HT-29 (cell line): ENCODE results near the gene KIAA1549. TPM values are rescaled to one million over a fixed set of nuclear protein-coding genes. Genes with fewer than 3 reads are reported as not detected.
"Not testable (repeated sequence)": the region's sequence is repeated elsewhere in the genome, so short reads cannot be mapped to it uniquely, and the experiment has no call there.

Experiments used
- DNase-seq: peaks from one replicate; pipeline ENCODE4 v3.0.0-alpha.2; 2015; ENCODE audit warnings: low spot score
- total RNA-seq: library from RNA; depleted of rRNA; stranded (reverse); fragments of >200 nt; shearing (Covaris generic); gene quantifications from 2 replicates; pipeline ENCODE4 v1.2.3, GENCODE V29; 2014; rRNA removed

The KIAA1549 gene
- total RNA-seq: 0.26 and 0.38 TPM in 2 replicates

DNA sequence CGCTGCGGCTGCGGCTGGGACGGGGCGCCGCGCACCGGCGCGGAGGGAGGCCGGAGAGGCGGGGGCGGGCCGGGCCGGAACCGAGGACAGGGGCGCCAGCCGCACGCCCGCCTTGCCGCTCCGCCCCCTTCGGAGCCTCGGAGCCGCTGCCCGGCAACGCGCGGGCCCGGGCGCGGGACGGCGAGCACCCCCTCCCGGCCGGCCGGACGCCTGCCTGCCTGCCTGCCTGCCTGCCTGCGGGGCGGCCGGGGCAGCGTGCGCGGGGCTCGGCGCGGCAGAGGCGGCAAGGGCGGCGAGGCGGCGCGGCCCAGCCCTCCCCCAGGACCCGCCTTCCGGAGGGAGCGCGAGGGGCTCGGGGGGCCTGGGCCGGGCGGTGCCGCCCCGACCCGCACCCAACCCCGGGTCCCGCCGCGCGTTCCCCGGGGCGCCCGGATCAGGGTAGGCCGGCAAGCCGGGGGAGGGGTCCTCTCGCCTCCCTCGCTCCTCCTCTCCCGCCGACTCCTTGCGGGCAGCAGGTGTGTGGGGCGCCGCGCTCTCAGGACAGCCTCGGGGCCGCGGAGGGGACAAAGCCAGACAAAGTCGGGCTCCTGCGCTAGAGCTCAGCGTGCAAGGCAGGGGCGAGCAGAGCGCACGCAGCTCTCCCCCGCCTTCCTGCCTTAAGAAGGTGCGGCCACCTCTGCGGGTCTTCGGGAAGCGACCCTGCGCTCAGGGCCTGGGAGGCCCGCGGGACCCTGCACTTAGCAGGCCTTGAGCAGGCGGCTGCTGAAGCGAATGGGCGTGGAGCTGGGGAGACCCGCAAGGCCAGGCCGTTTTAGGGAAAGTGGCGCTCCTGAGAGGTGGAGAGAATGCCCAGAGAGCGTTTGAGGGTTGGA lies at the start of gene KIAA1549:
Gene KIAA1549, minus strand, starts transcription at position 58 of the 872 bp plus-strand sequence. CDS start 120 bp downstream, outside the sequence.
- peak; percentile 46 for DNase-seq

DNA sequence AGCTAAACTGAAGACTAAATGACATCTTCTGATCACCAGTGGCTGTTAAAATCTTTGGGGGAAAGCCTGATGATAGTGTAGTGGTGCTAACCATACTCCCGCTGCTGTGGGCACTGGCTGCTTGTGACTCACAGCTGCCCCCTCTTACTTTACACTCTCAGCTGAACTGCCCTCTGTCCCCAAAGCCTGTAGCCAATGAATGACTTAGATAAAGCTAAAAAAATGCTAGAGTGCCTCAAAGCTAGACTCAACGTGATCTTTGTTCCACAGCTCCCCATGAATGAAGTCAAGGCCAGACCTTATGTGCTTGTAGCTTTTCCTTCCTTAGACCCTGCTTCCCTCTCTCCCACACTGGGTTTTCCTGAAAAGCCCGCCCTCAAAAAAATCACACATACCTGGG lies 48.2 kb upstream of the KIAA1549 start:
- no peak for DNase-seq

- DNase-seq: no peak
Observed at GRCh38 chr7:139026551-139026950, 45.4 kb upstream of the KIAA1549 start.

DNA sequence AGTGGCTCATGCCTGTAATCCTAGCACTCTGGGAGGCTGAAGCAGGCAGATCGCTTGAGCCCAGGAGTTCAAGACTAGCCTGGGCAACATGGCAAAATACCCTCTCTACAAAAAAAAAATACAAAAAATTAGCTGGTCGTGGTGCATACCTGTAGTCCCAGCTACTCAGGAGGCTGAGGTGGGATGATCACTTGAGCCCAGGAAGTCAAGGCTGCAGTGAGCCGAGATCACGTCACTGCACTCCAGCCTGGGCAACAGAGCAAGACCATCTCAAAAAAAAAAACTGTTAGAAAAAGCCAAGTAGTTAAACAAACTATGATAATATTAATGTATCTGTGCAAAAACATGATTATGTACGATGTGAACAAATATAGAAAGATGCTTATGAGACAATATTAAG lies 44.7 kb upstream of the KIAA1549 start:
- DNase-seq: not testable (repeated sequence)

DNA sequence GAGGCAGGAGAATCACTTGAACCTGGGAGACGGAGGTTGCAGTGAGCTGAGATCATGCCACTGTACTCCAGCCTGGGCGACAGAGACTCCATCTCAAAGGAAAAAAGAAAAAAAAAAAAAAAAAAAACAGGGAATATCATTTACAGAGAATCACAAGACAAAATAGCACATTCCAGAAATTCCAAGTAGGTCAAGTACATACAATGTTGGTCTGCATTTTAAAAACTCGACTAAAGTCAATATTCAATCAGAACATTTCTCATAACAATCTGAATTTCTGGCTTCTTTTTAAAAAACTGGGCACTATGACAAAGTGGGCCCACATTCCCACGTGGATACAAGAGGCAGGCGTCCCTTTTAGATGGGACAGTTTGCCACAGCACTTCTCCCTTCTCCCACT lies 41.9 kb upstream of the KIAA1549 start:
- DNase-seq: no peak

- no peak for DNase-seq
Observed at GRCh38 chr7:139022286-139022685, 41.1 kb upstream of the KIAA1549 start.

DNA sequence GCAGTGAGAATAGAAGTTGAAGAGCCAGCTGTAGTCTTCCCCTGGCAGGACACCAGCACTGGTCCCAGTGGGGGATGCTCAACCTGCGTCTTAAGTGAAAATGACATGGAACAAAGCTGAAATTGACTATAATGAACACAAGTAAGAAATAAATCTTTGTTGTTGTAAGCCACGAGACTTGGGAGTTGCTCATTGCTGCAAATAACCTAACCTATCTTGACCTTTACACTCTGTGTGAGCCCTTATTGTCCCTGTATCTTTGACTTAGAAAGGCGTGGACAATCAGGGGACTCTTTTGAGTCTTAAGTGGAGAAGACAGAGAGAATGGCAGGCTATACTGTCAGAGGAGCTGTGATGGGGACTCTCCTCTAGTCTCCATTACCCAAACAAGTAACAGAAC lies 37.7 kb upstream of the KIAA1549 start:
- no peak for DNase-seq

DNA sequence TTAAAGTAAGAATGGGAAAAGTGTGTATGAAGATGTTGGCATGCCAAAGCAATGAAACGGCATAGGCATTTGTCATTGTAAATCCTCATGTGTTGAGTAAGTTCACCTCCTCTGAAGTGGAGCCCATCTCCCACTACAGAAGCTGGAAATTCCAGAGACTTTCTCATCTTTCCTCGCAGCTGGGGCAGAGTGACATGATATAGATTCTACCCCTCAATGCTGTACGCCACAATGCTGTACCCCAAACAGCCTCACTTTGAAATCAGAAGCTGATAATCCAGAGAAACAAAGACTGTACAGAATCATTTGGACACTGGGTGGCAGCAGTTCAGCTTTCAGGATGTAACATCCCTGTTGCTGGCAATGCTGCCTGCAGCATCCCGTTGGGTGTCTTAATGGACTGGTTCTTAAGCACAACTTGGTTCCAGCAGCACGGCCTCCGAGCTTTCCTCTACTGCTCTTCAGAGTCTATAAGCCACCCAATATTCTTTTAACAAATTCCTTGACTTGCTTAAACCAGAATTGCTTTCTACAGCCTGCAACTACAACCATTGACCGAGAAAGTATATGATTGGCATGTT lies 35.8 kb upstream of the KIAA1549 start:
- peak; percentile 87 for DNase-seq

DNA sequence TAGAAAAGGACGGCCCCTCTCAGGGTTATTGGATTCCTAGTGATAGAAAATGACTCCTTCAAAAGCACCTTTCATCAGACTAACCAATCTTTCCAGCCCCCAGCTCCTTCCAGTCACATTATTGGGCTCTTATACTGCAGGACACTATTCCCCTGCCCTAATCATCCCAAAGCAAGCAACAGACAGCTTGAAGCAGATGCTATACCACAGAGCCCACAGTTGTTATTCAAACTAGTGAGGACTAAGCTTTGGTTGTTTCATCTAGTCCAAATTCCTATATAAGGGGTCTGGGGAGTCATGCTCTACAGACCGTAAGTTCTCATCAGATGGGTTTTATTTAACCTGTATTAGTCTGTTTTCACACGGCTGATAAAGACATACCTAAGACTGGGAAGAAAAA lies 30.2 kb upstream of the KIAA1549 start:
- DNase-seq: no peak

DNA sequence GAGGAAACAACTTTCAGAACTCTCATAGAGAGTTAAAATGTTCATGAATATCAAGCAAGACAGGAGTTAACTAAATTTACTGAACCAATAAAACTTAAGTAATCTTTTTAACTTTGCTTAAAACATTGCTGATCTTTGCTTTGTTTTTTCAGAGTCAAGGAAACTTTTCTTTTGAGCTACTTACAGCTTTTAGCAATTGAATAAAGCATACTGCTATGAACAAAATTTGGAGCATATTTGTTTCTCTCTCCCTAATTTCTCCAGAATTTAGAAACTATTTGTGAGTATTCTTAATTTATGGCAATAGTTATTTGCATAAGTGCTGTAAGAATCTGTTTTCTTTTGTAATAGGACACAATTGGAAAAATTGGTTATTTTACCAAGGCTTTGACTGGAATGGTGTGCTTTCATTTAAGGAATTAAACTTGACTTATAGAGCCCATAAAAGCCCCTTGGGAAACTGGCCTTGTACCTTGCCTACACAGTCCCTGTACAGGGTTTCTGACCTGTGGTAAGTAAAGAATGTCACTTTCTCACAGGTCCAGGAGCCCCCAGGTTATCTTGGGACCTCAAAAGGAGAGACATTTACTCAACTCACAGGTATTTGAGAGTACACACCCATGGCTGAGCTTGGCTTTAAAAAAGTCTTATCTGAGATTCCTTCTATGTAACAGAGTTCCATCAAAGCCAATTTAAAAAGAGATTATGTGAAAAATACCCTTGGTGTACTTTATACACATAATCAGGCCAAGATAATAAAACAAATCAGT lies 23.3 kb upstream of the KIAA1549 start:
- DNase-seq: no peak

- DNase-seq: no peak
Observed at GRCh38 chr7:138999414-138999813, 18.2 kb upstream of the KIAA1549 start.

DNA sequence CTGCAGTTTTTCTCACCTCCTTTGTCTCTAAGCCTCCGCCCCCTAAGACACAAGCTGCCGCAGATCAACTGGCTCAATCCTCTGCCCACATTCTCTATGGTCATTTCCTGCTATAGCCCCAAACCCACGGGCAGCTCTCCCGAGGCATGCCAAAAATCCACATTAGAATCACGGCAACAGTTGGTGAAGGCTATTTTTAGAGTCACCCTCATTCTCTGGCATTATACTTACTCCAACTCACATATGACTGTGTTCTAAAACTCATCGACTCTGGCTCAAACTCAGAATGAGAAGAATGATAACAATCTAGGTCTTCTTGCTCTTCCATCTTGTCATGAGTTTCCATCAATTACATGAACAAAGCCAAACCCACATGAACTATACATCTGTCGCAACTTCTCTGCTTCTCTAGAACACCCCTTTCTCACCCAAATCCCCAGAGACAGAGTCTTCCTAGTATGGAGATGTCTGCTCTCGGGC lies 10.9 kb upstream of the KIAA1549 start:
- DNase-seq: no peak

GRCh38 chr7:138987686-138988085 lies 6.5 kb upstream of the KIAA1549 start:
- DNase-seq: no peak

- no peak for DNase-seq
Observed at GRCh38 chr7:138982204-138982623, 1.0 kb upstream of the KIAA1549 start.

DNA sequence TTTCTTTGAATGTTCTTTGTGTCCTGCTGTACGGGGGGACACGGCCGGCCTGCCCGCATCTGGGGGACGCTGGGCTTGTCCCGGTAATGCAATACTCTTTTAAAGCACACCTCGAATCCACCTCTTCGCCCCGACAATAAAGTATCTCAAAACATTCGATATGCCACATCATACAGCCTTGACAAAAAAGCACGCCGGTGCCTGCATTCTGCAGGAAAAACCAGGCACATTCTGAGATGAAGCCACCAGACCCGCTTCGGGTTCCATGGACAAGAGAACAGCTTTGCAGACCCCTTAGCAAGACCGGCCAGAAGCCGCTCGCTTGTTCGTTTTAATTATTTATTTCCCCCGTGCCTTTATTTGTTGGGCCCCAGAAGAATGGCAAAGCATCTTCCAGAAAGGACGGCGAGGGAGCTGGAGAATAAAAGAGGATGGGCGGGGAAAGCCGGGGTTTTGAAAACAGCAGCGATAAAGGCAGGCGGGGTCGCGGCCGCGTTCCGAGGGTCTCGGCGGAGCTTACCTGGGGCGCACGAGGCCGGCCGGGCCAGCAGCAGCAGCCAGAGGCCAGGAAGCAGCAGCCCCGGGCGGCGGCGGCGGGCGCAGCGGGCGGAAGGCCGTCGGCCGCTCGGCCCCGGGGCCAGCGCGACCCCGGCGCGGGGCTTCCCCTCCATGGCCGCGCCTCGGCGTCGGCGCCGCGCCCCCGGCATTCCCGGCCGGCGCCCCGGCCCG lies 462 bp downstream of the KIAA1549 start:
- peak; percentile 7 for DNase-seq

GRCh38 chr7:138979988-138980562 lies 1.1 kb downstream of the KIAA1549 start:
- DNase-seq: no peak

DNA sequence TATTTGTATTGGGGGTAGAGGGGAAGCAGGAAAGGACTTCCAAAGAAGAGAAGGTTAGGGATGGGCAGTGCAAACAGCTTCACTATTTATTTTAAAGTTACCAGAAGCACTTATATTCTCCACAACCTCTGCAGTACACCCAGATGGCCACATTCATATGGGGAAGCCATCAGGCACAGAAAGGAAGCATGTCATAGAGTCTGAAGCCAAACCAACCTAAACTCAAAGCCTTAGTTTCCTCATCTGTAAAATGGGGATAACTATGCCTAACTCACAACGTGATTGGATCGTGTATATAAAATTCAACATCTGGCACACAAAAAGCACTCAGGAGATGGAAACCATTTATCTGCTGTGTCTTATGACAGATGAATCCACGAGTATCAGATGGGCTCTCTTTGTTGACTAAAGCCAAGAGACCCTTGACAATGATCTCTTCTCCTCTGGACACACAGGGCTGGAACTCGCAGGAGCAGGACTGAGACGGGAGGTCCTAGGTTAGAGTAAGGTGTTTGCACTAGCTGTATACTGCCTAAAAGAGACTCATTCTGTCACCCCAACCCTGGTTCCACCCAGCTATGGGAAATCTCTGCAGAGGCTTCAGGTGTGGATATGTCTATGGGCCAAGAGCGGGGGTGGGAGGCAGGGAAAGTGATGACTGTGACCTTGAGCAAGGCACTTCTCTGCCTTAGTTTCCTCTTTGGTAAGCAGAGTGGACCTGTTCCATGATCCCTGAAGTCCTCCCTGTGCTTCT lies 1.8 kb downstream of the KIAA1549 start:
- DNase-seq: peak; percentile 28

DNA sequence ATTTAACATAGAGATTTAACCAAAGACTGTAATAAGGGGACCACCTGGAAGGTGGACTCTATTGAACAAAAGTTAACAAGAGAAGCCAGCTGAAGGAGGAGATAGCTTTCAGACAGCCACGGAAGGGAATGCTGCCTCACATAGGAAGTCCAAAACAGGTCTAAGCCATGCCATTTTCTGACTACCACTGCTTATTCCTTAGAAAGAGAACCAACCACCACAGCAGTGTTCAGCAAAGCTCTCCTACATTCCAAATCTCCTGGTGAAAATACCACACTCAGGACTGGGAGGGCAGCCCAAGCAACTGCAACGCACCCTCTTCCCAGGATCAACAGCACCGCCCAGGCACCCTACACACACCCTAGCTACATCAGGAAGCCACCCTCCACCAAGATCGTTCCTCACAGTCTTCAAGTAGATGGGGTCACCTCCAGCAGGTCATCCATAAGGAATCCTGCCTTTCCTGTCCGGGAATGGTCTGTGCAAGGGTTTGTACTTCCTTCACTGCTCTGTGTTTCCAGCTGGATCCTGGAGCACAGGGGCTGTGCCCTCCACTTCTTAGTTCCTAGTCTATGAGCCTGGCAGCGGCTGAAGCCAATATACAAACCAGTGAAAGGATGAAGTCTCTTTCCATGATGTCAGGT lies 2.5 kb downstream of the KIAA1549 start:
- peak; percentile 12 for DNase-seq

DNA sequence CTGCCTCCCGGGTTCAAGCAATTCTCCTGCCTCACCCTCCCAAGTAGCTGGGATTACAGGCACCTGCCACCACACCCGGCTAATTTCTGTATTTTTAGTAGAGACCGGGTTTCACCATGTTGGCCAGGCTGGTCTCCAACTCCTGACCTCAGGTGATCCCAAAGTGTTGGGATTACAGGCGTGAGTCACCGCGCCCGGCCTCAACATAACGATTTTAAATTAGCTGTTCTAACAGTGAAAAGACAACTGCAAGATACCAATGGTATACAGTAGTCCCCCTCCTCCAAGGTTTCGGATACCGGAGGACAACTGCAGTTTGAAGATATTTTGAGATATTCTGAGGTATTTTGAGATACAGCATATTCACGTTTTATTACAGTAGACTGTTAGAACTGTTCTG lies 5.0 kb downstream of the KIAA1549 start:
- not testable (repeated sequence) for DNase-seq
